Neural cell (in vitro differentiated cells): ENCODE results near the gene MAML3. TPM values are rescaled to one million over a fixed set of nuclear protein-coding genes. Genes with fewer than 3 reads are reported as not detected.

Experiments used
- H2AFZ ChIP-seq: fragments of 200-600, 300-800 bp; sonication (generic), shearing (Covaris generic); 2 replicates; pipeline ENCODE4 v1.6.0; 2014; ENCODE audit warnings: low read depth, mild to moderate bottlenecking, antibody characterized with exemption, low read length, moderate library complexity
- H3F3A ChIP-seq: fragments of 200-600 bp; shearing (Covaris generic); 2 replicates; pipeline ENCODE4 v1.6.1; 2016; ENCODE audit warnings: mild to moderate bottlenecking, moderate library complexity, mixed read lengths, antibody characterized with exemption, low read length; ENCODE audit not compliant: insufficient read depth, poor library complexity, severe bottlenecking
- H3K27ac ChIP-seq: fragments of 200-600, 300-800 bp; sonication (generic), shearing (Covaris generic); 2 replicates; pipeline ENCODE4 v1.5.1; 2014; ENCODE audit warnings: mild to moderate bottlenecking, low read length, moderate library complexity
- H3K27me3 ChIP-seq: fragments of 300-800, 200-600 bp; sonication (generic), shearing (Covaris generic); 2 replicates; pipeline ENCODE4 v1.6.0; 2014; ENCODE audit warnings: mild to moderate bottlenecking, low read depth, low read length, moderate library complexity; ENCODE audit not compliant: insufficient read depth
- H3K36me3 ChIP-seq: fragments of 300-800, 200-600 bp; sonication (generic), shearing (Covaris generic); 2 replicates; pipeline ENCODE4 v1.5.1; 2014; ENCODE audit warnings: mild to moderate bottlenecking, antibody characterized with exemption, low read length, moderate library complexity; ENCODE audit not compliant: insufficient read depth
- H3K4me2 ChIP-seq: fragments of 300-800, 200-600 bp; sonication (generic), shearing (Covaris generic); 2 replicates; pipeline ENCODE4 v1.6.0; 2014; ENCODE audit warnings: mild to moderate bottlenecking, low read length
- H3K4me3 ChIP-seq: fragments of 300-800, 200-600 bp; sonication (generic), shearing (Covaris generic); 2 replicates; pipeline ENCODE4 v1.5.1; 2014; ENCODE audit warnings: mild to moderate bottlenecking, low read length, moderate library complexity
- H3K79me2 ChIP-seq: fragments of 200-600 bp; shearing (Covaris generic); replicated peaks from 2 replicates; pipeline ENCODE4 v1.6.0; 2014; ENCODE audit warnings: mild to moderate bottlenecking, low read length, moderate library complexity; ENCODE audit not compliant: insufficient read depth
- H3K9ac ChIP-seq: fragments of 300-800, 200-600 bp; sonication (generic), shearing (Covaris generic); 2 replicates; pipeline ENCODE4 v1.6.1; 2016; ENCODE audit warnings: mild to moderate bottlenecking, low read length, mixed read lengths
- H3K9me2 ChIP-seq: fragments of 200-600 bp; shearing (Covaris generic); 2 replicates; pipeline ENCODE4 v1.6.1; 2016; ENCODE audit warnings: mild to moderate bottlenecking, low read length, mixed read lengths; ENCODE audit not compliant: insufficient read depth
- H3K9me3 ChIP-seq: fragments of 200-600, 300-800 bp; sonication (generic), shearing (Covaris generic); 2 replicates; pipeline ENCODE4 v1.6.1; 2016; ENCODE audit warnings: mild to moderate bottlenecking, mixed run types, low read length, moderate library complexity, mixed read lengths
- H4K20me1 ChIP-seq: fragments of 200-600 bp; shearing (Covaris generic); 2 replicates; pipeline ENCODE4 v1.6.1; 2016; ENCODE audit warnings: mild to moderate bottlenecking, mixed run types; ENCODE audit not compliant: insufficient read depth
- EP300 ChIP-seq: fragments of 450-650 bp; conservative IDR thresholded peaks from 2 replicates; pipeline ENCODE4 v1.6.1; 2014; ENCODE audit warnings: antibody characterized with exemption, mild to moderate bottlenecking, moderate library complexity; ENCODE audit not compliant: poor library complexity, severe bottlenecking
- EZH2 ChIP-seq: fragments of 200-600, 300-800 bp; shearing (Covaris generic), sonication (generic); IDR thresholded peaks from 2 replicates; pipeline ENCODE4 v1.6.1; 2014; ENCODE audit warnings: antibody characterized with exemption, low read length, borderline replicate concordance, mild to moderate bottlenecking; ENCODE audit not compliant: insufficient read depth, poor library complexity, severe bottlenecking
- MXI1 ChIP-seq: fragments of 450-650 bp; conservative IDR thresholded peaks from 2 replicates; pipeline ENCODE4 v1.6.1; 2014; ENCODE audit warnings: antibody characterized with exemption, mild to moderate bottlenecking; ENCODE audit not compliant: poor library complexity, severe bottlenecking
- POLR2AphosphoS5 ChIP-seq: IDR thresholded peaks from 2 replicates; pipeline ENCODE4 v1.6.1; 2012
- RAD21 ChIP-seq: fragments of 450-650 bp; conservative IDR thresholded peaks from 2 replicates; pipeline ENCODE4 v1.6.1; 2014; ENCODE audit warnings: antibody characterized with exemption, mild to moderate bottlenecking, moderate library complexity
- REST ChIP-seq: IDR thresholded peaks from 2 replicates; pipeline ENCODE4 v1.6.1; 2012; ENCODE audit warnings: borderline replicate concordance
- SMC3 ChIP-seq: fragments of 450-650 bp; conservative IDR thresholded peaks from 2 replicates; pipeline ENCODE4 v1.6.1; 2014; ENCODE audit warnings: antibody characterized with exemption, mild to moderate bottlenecking, moderate library complexity; ENCODE audit not compliant: poor library complexity
- TAF1 ChIP-seq: IDR thresholded peaks from 2 replicates; pipeline ENCODE4 v1.6.1; 2012; ENCODE audit warnings: low read depth
- polyA plus RNA-seq: library from polyadenylated mRNA; depleted of rRNA; stranded (reverse); fragments of >200 nt; gene quantifications from 2 replicates; pipeline ENCODE4 v1.2.3, GENCODE V29; 2014
- TF ChIP-seq, protein P1 (sequence below): fragments of 450-650 bp; IDR thresholded peaks from 2 replicates; pipeline ENCODE4 v1.5.1; 2014; ENCODE audit warnings: antibody characterized with exemption, mild to moderate bottlenecking, moderate library complexity; ENCODE audit not compliant: poor library complexity, severe bottlenecking

Gene MAML3
- polyA plus RNA-seq, 1 donor from 2014 or later: 10.2 TPM

GRCh38 chr4:139769364-139769763 is 384.6 kb downstream of the MAML3 start:
- Histone ChIP-seq H3K4me2 (no peak overlapping the region), H3K27ac (no peak overlapping the region), H4K20me1 (no peaks in the 10 kb centered on the region), H3K9me2 (no peaks in the 10 kb centered on the region), H3K79me2 (no peaks in the 10 kb centered on the region), H3K9ac (no peak overlapping the region), H3F3A (no peaks in the 10 kb centered on the region), H3K9me3 (no peaks in the 10 kb centered on the region), H2AFZ (no peak overlapping the region), H3K27me3 (no peaks in the 10 kb centered on the region), H3K36me3 (no peaks in the 10 kb centered on the region), H3K4me3 (no peak overlapping the region)
- TF ChIP-seq, protein P1, sequence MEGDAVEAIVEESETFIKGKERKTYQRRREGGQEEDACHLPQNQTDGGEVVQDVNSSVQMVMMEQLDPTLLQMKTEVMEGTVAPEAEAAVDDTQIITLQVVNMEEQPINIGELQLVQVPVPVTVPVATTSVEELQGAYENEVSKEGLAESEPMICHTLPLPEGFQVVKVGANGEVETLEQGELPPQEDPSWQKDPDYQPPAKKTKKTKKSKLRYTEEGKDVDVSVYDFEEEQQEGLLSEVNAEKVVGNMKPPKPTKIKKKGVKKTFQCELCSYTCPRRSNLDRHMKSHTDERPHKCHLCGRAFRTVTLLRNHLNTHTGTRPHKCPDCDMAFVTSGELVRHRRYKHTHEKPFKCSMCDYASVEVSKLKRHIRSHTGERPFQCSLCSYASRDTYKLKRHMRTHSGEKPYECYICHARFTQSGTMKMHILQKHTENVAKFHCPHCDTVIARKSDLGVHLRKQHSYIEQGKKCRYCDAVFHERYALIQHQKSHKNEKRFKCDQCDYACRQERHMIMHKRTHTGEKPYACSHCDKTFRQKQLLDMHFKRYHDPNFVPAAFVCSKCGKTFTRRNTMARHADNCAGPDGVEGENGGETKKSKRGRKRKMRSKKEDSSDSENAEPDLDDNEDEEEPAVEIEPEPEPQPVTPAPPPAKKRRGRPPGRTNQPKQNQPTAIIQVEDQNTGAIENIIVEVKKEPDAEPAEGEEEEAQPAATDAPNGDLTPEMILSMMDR: no peak
- TF ChIP-seq EP300 (no peak), MXI1 (no peak), REST (no peak), EZH2 (no peak), RAD21 (no peak), SMC3 (no peak), POLR2AphosphoS5 (no peak), TAF1 (no peak)

DNA sequence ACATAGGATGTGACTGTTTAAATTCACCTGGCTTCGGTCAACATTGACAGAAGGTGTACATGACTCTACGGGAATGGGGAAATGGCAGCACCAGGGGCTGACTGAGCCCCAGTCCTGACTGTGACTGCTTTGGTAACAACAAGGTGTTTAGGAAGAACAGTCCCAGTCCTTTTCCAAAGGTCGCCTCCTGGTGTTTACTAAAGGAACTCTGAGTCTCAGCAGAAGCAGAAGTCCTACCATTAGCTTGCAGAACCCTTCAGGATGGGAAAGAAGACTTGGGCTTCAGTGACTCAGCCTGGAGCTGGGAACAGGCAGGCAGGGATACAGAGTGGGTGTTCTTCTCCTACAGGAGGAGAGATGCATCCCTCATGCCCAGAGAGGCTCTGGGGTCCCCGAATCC is 385.1 kb downstream of the MAML3 start:
- H3K27ac ChIP-seq: no peak overlapping the region
- H3K4me3 ChIP-seq: no peak overlapping the region
- H3K9me3 ChIP-seq: no peaks in the 10 kb centered on the region
- H3K9me2 ChIP-seq: no peaks in the 10 kb centered on the region
- no peaks in the 10 kb centered on the region for H3K27me3 ChIP-seq
- no peak overlapping the region for H3K4me2 ChIP-seq
- H3K9ac ChIP-seq: no peak overlapping the region
- no peaks in the 10 kb centered on the region for H3K36me3 ChIP-seq
- no peak overlapping the region for H2AFZ ChIP-seq
- H4K20me1 ChIP-seq: no peaks in the 10 kb centered on the region
- no peaks in the 10 kb centered on the region for H3K79me2 ChIP-seq
- H3F3A ChIP-seq: no peaks in the 10 kb centered on the region
- TF ChIP-seq SMC3: no peak
- TF ChIP-seq, protein P1: no peak
- TF ChIP-seq REST: no peak
- no peak for TF ChIP-seq EZH2
- no peak for TF ChIP-seq RAD21
- no peak for TF ChIP-seq TAF1
- no peak for TF ChIP-seq EP300
- TF ChIP-seq POLR2AphosphoS5: no peak
- TF ChIP-seq MXI1: no peak
